Liver (tissue), 3 donors: ENCODE data around the gene MCCD1.

ENCODE experiments used
- ATF3 ChIP-seq: IDR thresholded peaks from 2 replicates; pipeline ENCODE4 v1.6.1; 2016; ENCODE audit warnings: antibody characterized with exemption
- CTCF ChIP-seq: fragments of 150-350 bp; IDR thresholded peaks from 2 replicates; pipeline ENCODE4 v1.5.1; 2017; ENCODE audit warnings: improper control_type of control experiment, low read depth, low read length; ENCODE audit not compliant: missing input control
- JUND ChIP-seq, 2 donors: IDR thresholded peaks; 2 replicates each; pipeline ENCODE4 v1.6.1; 2016; ENCODE audit warnings: antibody characterized with exemption in 2 of 2
- MAX ChIP-seq: IDR thresholded peaks from 2 replicates; pipeline ENCODE4 v1.6.1; 2016; ENCODE audit warnings: antibody characterized with exemption
- RAD21 ChIP-seq, 2 donors: IDR thresholded peaks; 2 replicates each; pipeline ENCODE4 v1.6.1; 2016; ENCODE audit warnings: antibody characterized with exemption in 2 of 2, mild to moderate bottlenecking in 2 of 2
- REST ChIP-seq: IDR thresholded peaks from 2 replicates; pipeline ENCODE4 v1.6.1; 2016; ENCODE audit warnings: antibody characterized with exemption, mild to moderate bottlenecking
- RXRA ChIP-seq, 2 donors: IDR thresholded peaks; 2 replicates each; pipeline ENCODE4 v1.6.1; 2017 to 2018; ENCODE audit warnings: antibody characterized with exemption in 2 of 2, mild to moderate bottlenecking in 1 of 2
- SP1 ChIP-seq: IDR thresholded peaks from 2 replicates; pipeline ENCODE4 v1.6.1; 2018; ENCODE audit warnings: antibody characterized with exemption, mild to moderate bottlenecking
- TAF1 ChIP-seq: conservative IDR thresholded peaks from 2 replicates; pipeline ENCODE4 v1.6.1; 2016; ENCODE audit warnings: antibody characterized with exemption, mild to moderate bottlenecking
- YY1 ChIP-seq: IDR thresholded peaks from 2 replicates; pipeline ENCODE4 v1.6.1; 2016; ENCODE audit warnings: antibody characterized with exemption, mild to moderate bottlenecking
- ZBTB33 ChIP-seq: IDR thresholded peaks from 2 replicates; pipeline ENCODE4 v1.6.1; 2016; ENCODE audit warnings: antibody characterized with exemption
- donor health status: healthy.
- donor health status: healthy.

GRCh38 chr6:31479151-31479932 is 49.4 kb upstream of the MCCD1 start:
- no peak for TF ChIP-seq CTCF
- TF ChIP-seq RXRA (IDR thresholded peaks at IDR 0.05), result no peak
- no peak for TF ChIP-seq ZBTB33
- no peak for TF ChIP-seq REST
- no peak for TF ChIP-seq ATF3
- TF ChIP-seq RAD21 (IDR thresholded peaks at IDR 0.05), result no peak
- no peak for TF ChIP-seq MAX
- TF ChIP-seq TAF1, result no peak
- no peak for TF ChIP-seq JUND (IDR thresholded peaks at IDR 0.05)
- no peak for TF ChIP-seq SP1
- no peak for TF ChIP-seq YY1
